ENCODE measurements around the gene A2M.

Gene A2M

GRCh38 chr12:9027161-9028059 lies 88.3 kb downstream of the A2M start:
- no peaks in the 10 kb centered on the region for H3K36me3 ChIP-seq (ENCODE audit: insufficient read depth, low read length)
- H3K4me3 ChIP-seq (ENCODE audit: low read depth in 1 of 2, low read length in 2 of 2), result no peak overlapping the region
- no peaks in the 10 kb centered on the region for H3K27me3 ChIP-seq (ENCODE audit: control insufficient read depth in 1 of 2, insufficient read depth in 2 of 2, low read length in 2 of 2)
- H3K9ac ChIP-seq (ENCODE audit: low read length), result no peak overlapping the region
- H3K4me1 ChIP-seq (ENCODE audit: insufficient read depth, low read length), result no peaks in the 10 kb centered on the region
- no peak overlapping the region for H3K27ac ChIP-seq (ENCODE audit: low read depth, low read length)
- H3K9me3 ChIP-seq (ENCODE audit: low read length), result no peaks in the 10 kb centered on the region

- Histone ChIP-seq H3K9ac (ENCODE audit: low read length) (no peak overlapping the region), H3K27ac (ENCODE audit: low read depth, low read length) (no peak overlapping the region), H3K4me3 (ENCODE audit: low read depth in 1 of 2, low read length in 2 of 2) (no peak overlapping the region), H3K36me3 (ENCODE audit: insufficient read depth, low read length) (no peaks in the 10 kb centered on the region), H3K4me1 (ENCODE audit: insufficient read depth, low read length) (no peaks in the 10 kb centered on the region), H3K9me3 (ENCODE audit: low read length) (no peaks in the 10 kb centered on the region), H3K27me3 (ENCODE audit: control insufficient read depth in 1 of 2, insufficient read depth in 2 of 2, low read length in 2 of 2) (no peaks in the 10 kb centered on the region)
Observed at GRCh38 chr12:9024512-9024911, 91.2 kb downstream of the A2M start.

DNA sequence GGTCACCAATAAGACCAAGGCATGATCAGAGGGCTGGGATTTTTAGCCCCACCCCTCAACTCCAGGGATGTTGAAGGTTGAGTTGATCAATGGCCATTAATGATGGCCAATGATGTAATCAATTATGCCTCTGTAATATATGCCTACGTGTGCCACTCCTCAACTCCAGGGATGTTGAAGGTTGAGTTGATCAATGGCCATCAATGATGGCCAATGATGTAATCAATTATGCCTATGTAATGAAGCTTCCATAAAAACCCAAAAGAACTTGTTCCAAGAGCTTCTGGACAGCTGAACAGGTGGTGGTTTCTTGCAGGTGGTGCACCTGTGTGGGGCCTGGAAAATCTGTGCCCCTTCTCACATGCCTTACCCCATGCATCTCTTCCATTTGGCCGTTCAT lies 93.1 kb downstream of the A2M start:
- no peaks in the 10 kb centered on the region for H3K27me3 ChIP-seq (ENCODE audit: control insufficient read depth in 1 of 2, insufficient read depth in 2 of 2, low read length in 2 of 2)
- H3K36me3 ChIP-seq (ENCODE audit: insufficient read depth, low read length), result no peaks in the 10 kb centered on the region
- no peak overlapping the region for H3K4me3 ChIP-seq (ENCODE audit: low read depth in 1 of 2, low read length in 2 of 2)
- no peaks in the 10 kb centered on the region for H3K4me1 ChIP-seq (ENCODE audit: insufficient read depth, low read length)
- H3K27ac ChIP-seq (ENCODE audit: low read depth, low read length), result no peak overlapping the region
- no peak overlapping the region for H3K9ac ChIP-seq (ENCODE audit: low read length)
- H3K9me3 ChIP-seq (ENCODE audit: low read length), result no peaks in the 10 kb centered on the region
